ENCODE results near the gene FAM13C.

- TF ChIP-seq CTCF (IDR thresholded peaks at IDR 0.05; ENCODE audit: low read length) (no peak), EZH2phosphoT487 (IDR thresholded peaks at IDR 0.05; ENCODE audit: low read length) (no peak)
These were observed 37.2 kb downstream of the FAM13C start for GRCh38 chr10:59325116-59325515.

Measured in MM.1S (cell line).